GM10248 (cell line): ENCODE measurements around the gene TAF1D.

Source experiments
- CTCF ChIA-PET: fragments of 300-600 bp; sonication (Branson Sonifier 250); formaldehyde crosslinking; extraction: SDS; loops from one replicate; lab custom pipeline; 2021; ENCODE audit warnings: antibody characterized with exemption; lab: Yijun Ruan, JAX
- POLR2A ChIA-PET: fragments of 350-650 bp; sonication (Branson Sonifier 250); formaldehyde crosslinking; extraction: SDS; loops from one replicate; lab custom pipeline; 2020; ENCODE audit warnings: antibody characterized with exemption; lab: Yijun Ruan, JAX
- DNase-seq: peaks from one replicate; pipeline ENCODE4 v3.0.0; 2012; ENCODE audit errors: extremely low spot score
- CTCF ChIP-seq: IDR thresholded peaks from 2 replicates; pipeline ENCODE4 v1.5.1; 2012; ENCODE audit warnings: mild to moderate bottlenecking, low read depth; ENCODE audit errors: extremely low read depth, missing control alignments, control extremely low read depth

Gene TAF1D

DNA sequence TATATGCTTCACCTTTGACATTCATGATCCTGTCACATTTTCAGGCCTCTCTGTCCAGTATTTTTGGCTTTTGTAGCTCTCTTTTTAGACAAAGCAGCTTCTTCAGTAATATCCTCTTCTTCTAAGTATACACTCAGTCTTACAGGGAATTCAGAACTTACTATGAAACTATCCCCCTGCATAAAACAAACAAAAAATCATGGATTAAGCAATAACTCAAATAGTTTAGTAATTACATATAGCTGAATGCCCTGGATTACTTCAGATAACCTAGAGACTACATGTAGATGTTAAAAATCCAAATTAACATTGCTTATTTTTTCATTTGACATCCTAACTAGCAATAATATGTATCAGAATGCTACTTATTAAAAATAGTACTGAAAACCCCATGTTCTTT lies 5.2 kb downstream of the TAF1D start:
- POLR2A ChIA-PET = interaction anchor here (1.1 kb wide), 1 partner anchor 48 kb away, joined by 3 read pairs; the partner anchor contains the start of gene MED17
- CTCF ChIA-PET = interaction anchor here (0.8 to 1.0 kb wide), 2 partner anchors 9 to 55 kb away, joined by 3 read pairs; no protein-coding TSS in a partner anchor
- no peak for DNase-seq
- no peak for TF ChIP-seq CTCF

DNA sequence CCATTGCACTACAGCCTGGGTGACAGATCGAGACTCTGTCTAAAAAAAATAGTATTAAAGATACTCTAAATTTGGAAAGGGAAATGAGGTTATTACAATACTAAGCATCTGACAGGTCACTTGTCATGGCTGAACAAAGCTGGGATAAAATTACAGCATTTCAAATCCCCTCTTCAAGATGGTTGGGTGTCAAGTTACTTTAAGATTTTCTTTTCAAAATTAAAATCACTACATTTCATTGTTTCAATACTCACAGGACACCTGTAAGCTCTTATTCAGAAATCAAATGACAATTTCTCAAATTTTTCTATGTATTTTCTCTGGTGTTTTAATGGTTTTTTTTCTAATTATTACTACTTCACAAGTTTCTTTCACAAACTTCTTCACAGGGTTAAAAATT lies 5.7 kb downstream of the TAF1D start:
- CTCF ChIA-PET = interaction anchor here (1.0 kb wide), 1 partner anchor 55 kb away, joined by 3 read pairs; no protein-coding TSS in a partner anchor
- DNase-seq = no peak
- no peak for TF ChIP-seq CTCF
- POLR2A ChIA-PET = interaction anchor here (1.1 kb wide), 1 partner anchor 48 kb away, joined by 3 read pairs; the partner anchor contains the start of gene MED17

GRCh38 chr11:93734427-93735222 lies 6.7 kb downstream of the TAF1D start:
- POLR2A ChIA-PET = no interaction called here
- no peak for TF ChIP-seq CTCF
- DNase-seq = no peak
- CTCF ChIA-PET = interaction anchor here (1.0 to 1.8 kb wide), 2 partner anchors 49 to 56 kb away, joined by 3 to 4 read pairs; partner anchors contain the start of gene MED17

- POLR2A ChIA-PET = no interaction called here
Measured at GRCh38 chr11:93733474-93733873, 7.8 kb downstream of the TAF1D start.

DNA sequence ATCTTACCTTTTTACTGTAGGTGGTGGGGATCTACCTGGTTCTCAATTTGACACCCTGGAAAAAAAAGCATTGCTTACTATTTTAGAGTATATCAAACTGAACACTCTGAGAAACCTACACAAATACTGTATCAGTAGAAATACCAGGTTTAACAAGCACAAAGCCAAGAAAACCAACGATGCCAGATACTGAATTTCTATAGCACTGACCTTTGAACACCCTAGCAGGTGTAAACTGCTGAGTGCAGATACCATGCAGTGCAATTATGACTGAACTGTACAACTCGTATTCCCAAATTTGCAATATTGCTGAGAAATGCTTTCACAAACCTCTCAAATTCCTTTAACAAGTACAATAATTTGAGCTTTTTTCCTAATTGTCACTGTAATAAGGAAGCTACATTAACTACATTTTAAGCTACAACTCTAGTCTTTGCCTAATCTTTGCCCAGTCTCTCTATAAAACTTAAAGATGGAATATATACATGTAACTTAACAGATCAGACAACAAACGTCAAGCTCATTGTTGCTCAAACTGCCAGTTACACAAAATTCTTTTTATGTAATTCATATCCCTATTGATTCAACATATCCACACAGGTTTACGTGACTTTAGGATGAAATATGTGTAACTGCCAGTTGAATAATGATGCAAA lies 8.9 kb downstream of the TAF1D start:
- DNase-seq = no peak
- POLR2A ChIA-PET = interaction anchor here (1.2 kb wide), 1 partner anchor 9 kb away, joined by 4 read pairs; the partner anchor contains the start of genes C11orf54 and TAF1D
- CTCF ChIA-PET = interaction anchor here (0.6 to 3.9 kb wide), 4 partner anchors 12 to 44 kb away, joined by 3 to 15 read pairs (median 3); no protein-coding TSS in a partner anchor
- no peak for TF ChIP-seq CTCF

More at GRCh38 chr11:93733474-93733873, 7.8 kb downstream of the TAF1D start:
- CTCF ChIA-PET = interaction anchor here (1.6 to 1.8 kb wide), 2 partner anchors 45 to 50 kb away, joined by 3 to 4 read pairs; partner anchors contain the start of gene MED17
- TF ChIP-seq CTCF = no peak
- no peak for DNase-seq
